Suppressor macrophage (primary cell): ENCODE data around the gene SLTM.
A peak's percentile ranks its signal among the peaks of the same experiment; 100 is the strongest.
"Not testable (repeated sequence)": the region's sequence is repeated elsewhere in the genome, so short reads cannot be mapped to it uniquely, and the experiment has no call there.

ENCODE experiments used
- DNase-seq, 4 experiments: peaks; one replicate each; pipeline ENCODE4 v3.0.0-alpha.2; 2020 to 2022
- total RNA-seq, 17 experiments: gene quantifications; one replicate each; lab custom pipeline; 2026; ENCODE audit warnings: mixed read lengths in 6 of 17, inconsistent platforms in 3 of 17; lab: John Stamatoyannopoulos, UW

Gene SLTM
- total RNA-seq: 34.1 to 144 (median 87.5) reads per million in 17 experiments

GRCh38 chr15:58933281-58934113 is at the start of gene SLTM:
Gene SLTM, minus strand, starts transcription at chr15:58933679. Its CDS starts 114 bp downstream, at chr15:58933565.
- peak; percentile 97 to 99 (median 98) for DNase-seq

GRCh38 chr15:58983261-58983660 is 49.8 kb upstream of the SLTM start:
- DNase-seq: no peak

GRCh38 chr15:58981808-58982475 is 48.5 kb upstream of the SLTM start:
- DNase-seq: no peak

GRCh38 chr15:58980351-58980939 is 47.0 kb upstream of the SLTM start:
- DNase-seq: peak in 3 of 4 experiments; percentile 28 to 76 (median 65)

GRCh38 chr15:58977887-58978286 is 44.4 kb upstream of the SLTM start:
- DNase-seq: peak in 3 of 4 experiments; percentile 21 to 54 (median 54)

- no peak for DNase-seq
These were observed 34.0 kb upstream of the SLTM start for GRCh38 chr15:58967479-58967878.

GRCh38 chr15:58966698-58967097 is 33.2 kb upstream of the SLTM start:
- DNase-seq: peak in 2 of 4 experiments; percentile 5 to 28

GRCh38 chr15:58962662-58963565 is 29.4 kb upstream of the SLTM start:
- DNase-seq: no peak

- no peak for DNase-seq
These were observed 28.7 kb upstream of the SLTM start for GRCh38 chr15:58962136-58962535.

GRCh38 chr15:58958811-58959210 is 25.3 kb upstream of the SLTM start:
- no peak for DNase-seq

GRCh38 chr15:58957101-58957973 is 23.9 kb upstream of the SLTM start:
- peak; percentile 80 to 88 (median 84) for DNase-seq

- DNase-seq: peak in 2 of 4 experiments; percentile 14 to 16
These were observed 19.3 kb upstream of the SLTM start for GRCh38 chr15:58952751-58953150.

GRCh38 chr15:58951388-58952007 is 18.0 kb upstream of the SLTM start:
- DNase-seq: no peak

GRCh38 chr15:58947179-58947578 is 13.7 kb upstream of the SLTM start:
- peak in 2 of 4 experiments; percentile 5 to 30 for DNase-seq

GRCh38 chr15:58934974-58935373 is 1.5 kb upstream of the SLTM start:
- DNase-seq: not testable (repeated sequence)

- no peak for DNase-seq
These were observed 1.0 kb upstream of the SLTM start for GRCh38 chr15:58934521-58934920.

- no peak for DNase-seq
These were observed 602 bp upstream of the SLTM start for GRCh38 chr15:58934114-58934447.

- no peak for DNase-seq
These were observed 684 bp downstream of the SLTM start for GRCh38 chr15:58932710-58933280.

- DNase-seq: peak; percentile 31 to 69 (median 50)
These were observed 1.4 kb downstream of the SLTM start for GRCh38 chr15:58931987-58932588.

GRCh38 chr15:58929891-58930416 is 3.5 kb downstream of the SLTM start:
- no peak for DNase-seq
